ENCODE data around the gene PTAR1.
A peak's percentile ranks its signal among the peaks of the same experiment; 100 is the strongest.
"Not testable (repeated sequence)": the region's sequence is repeated elsewhere in the genome, so short reads cannot be mapped to it uniquely, and the experiment has no call there.

PTAR1 gene

GRCh38 chr9:69773258-69773657 is 13.4 kb upstream of the PTAR1 start:
- no peaks in the 10 kb centered on the region for H3K27me3 ChIP-seq (ENCODE audit: control insufficient read depth, insufficient read depth, low read length)
- H3K36me3 ChIP-seq (ENCODE audit: control insufficient read depth, insufficient read depth, low read length), result no peaks in the 10 kb centered on the region
- H3K4me3 ChIP-seq (ENCODE audit: low read depth, low read length), result no peak overlapping the region
- no peaks in the 10 kb centered on the region; the same call in 1 of the 2 replicates for H3K9me3 ChIP-seq (ENCODE audit: control insufficient read depth, insufficient read depth, low read depth, low read length)
- no peak overlapping the region for H3K9ac ChIP-seq (ENCODE audit: low read length)
- no peaks in the 10 kb centered on the region for H3K4me1 ChIP-seq (ENCODE audit: control insufficient read depth, insufficient read depth, low read length)
- H3K27ac ChIP-seq (ENCODE audit: low read depth, low read length), result no peak overlapping the region

GRCh38 chr9:69771775-69772418 is 12.1 kb upstream of the PTAR1 start:
- Histone ChIP-seq H3K9me3 (ENCODE audit: control insufficient read depth, insufficient read depth, low read depth, low read length) (no peaks in the 10 kb centered on the region; the same call in 1 of the 2 replicates), H3K36me3 (ENCODE audit: control insufficient read depth, insufficient read depth, low read length) (no peaks in the 10 kb centered on the region), H3K27me3 (ENCODE audit: control insufficient read depth, insufficient read depth, low read length) (no peaks in the 10 kb centered on the region), H3K9ac (ENCODE audit: low read length) (no peak overlapping the region), H3K27ac (ENCODE audit: low read depth, low read length) (no peak overlapping the region; the same call in 1 of the 2 replicates), H3K4me3 (ENCODE audit: low read depth, low read length) (no peak overlapping the region), H3K4me1 (ENCODE audit: control insufficient read depth, insufficient read depth, low read length) (no peaks in the 10 kb centered on the region)

- Histone ChIP-seq H3K4me3 (ENCODE audit: low read depth, low read length) (no peak overlapping the region), H3K36me3 (ENCODE audit: control insufficient read depth, insufficient read depth, low read length) (no peaks in the 10 kb centered on the region), H3K9ac (ENCODE audit: low read length) (no peak overlapping the region), H3K27ac (ENCODE audit: low read depth, low read length) (no peak overlapping the region), H3K27me3 (ENCODE audit: control insufficient read depth, insufficient read depth, low read length) (no peaks in the 10 kb centered on the region), H3K4me1 (ENCODE audit: control insufficient read depth, insufficient read depth, low read length) (peaks cover 15% of the 10 kb centered on the region), H3K9me3 (ENCODE audit: control insufficient read depth, insufficient read depth, low read depth, low read length) (no peaks in the 10 kb centered on the region; the same call in 1 of the 2 replicates)
Observed at GRCh38 chr9:69768716-69769115, 8.9 kb upstream of the PTAR1 start.

GRCh38 chr9:69768101-69768500 is 8.3 kb upstream of the PTAR1 start:
- H3K4me3 ChIP-seq (ENCODE audit: low read depth, low read length), result no peak overlapping the region
- H3K36me3 ChIP-seq (ENCODE audit: control insufficient read depth, insufficient read depth, low read length), result no peaks in the 10 kb centered on the region
- peaks cover 15% of the 10 kb centered on the region for H3K4me1 ChIP-seq (ENCODE audit: control insufficient read depth, insufficient read depth, low read length)
- no peaks in the 10 kb centered on the region; the same call in 1 of the 2 replicates for H3K9me3 ChIP-seq (ENCODE audit: control insufficient read depth, insufficient read depth, low read depth, low read length)
- H3K27ac ChIP-seq (ENCODE audit: low read depth, low read length), result no peak overlapping the region
- H3K9ac ChIP-seq (ENCODE audit: low read length), result no peak overlapping the region
- no peaks in the 10 kb centered on the region for H3K27me3 ChIP-seq (ENCODE audit: control insufficient read depth, insufficient read depth, low read length)

- H3K9me3 ChIP-seq (ENCODE audit: control insufficient read depth, insufficient read depth, low read depth, low read length); H3K27me3 ChIP-seq (ENCODE audit: control insufficient read depth, insufficient read depth, low read length); H3K36me3 ChIP-seq (ENCODE audit: control insufficient read depth, insufficient read depth, low read length); H3K4me3 ChIP-seq (ENCODE audit: low read depth, low read length): not testable (repeated sequence)
- H3K27ac ChIP-seq (ENCODE audit: low read depth, low read length), result peak overlapping the region; percentile 88
- peaks cover 33% of the 10 kb centered on the region for H3K4me1 ChIP-seq (ENCODE audit: control insufficient read depth, insufficient read depth, low read length)
- H3K9ac ChIP-seq (ENCODE audit: low read length), result peak overlapping the region; percentile 71
Observed at GRCh38 chr9:69763862-69764261, 4.1 kb upstream of the PTAR1 start.

- no peaks in the 10 kb centered on the region for H3K9me3 ChIP-seq (ENCODE audit: control insufficient read depth, insufficient read depth, low read depth, low read length)
- H3K4me3 ChIP-seq (ENCODE audit: low read depth, low read length), result peak overlapping the region; percentile 41
- peak overlapping the region; percentile 74 for H3K9ac ChIP-seq (ENCODE audit: low read length)
- H3K36me3 ChIP-seq (ENCODE audit: control insufficient read depth, insufficient read depth, low read length), result peaks cover 9% of the 10 kb centered on the region
- H3K27me3 ChIP-seq (ENCODE audit: control insufficient read depth, insufficient read depth, low read length), result no peaks in the 10 kb centered on the region
- H3K27ac ChIP-seq (ENCODE audit: low read depth, low read length), result peak overlapping the region; percentile 97
- peaks cover 43% of the 10 kb centered on the region for H3K4me1 ChIP-seq (ENCODE audit: control insufficient read depth, insufficient read depth, low read length)
Observed at GRCh38 chr9:69762527-69762926, 2.7 kb upstream of the PTAR1 start.

GRCh38 chr9:69760278-69760610 is 433 bp upstream of the PTAR1 start:
- Histone ChIP-seq H3K9ac (ENCODE audit: low read length) (peak overlapping the region; percentile 97), H3K4me1 (ENCODE audit: control insufficient read depth, insufficient read depth, low read length) (peaks cover 60% of the 10 kb centered on the region), H3K9me3 (ENCODE audit: control insufficient read depth, insufficient read depth, low read depth, low read length) (no peaks in the 10 kb centered on the region), H3K27me3 (ENCODE audit: control insufficient read depth, insufficient read depth, low read length) (no peaks in the 10 kb centered on the region), H3K36me3 (ENCODE audit: control insufficient read depth, insufficient read depth, low read length) (peaks cover 18% of the 10 kb centered on the region), H3K27ac (ENCODE audit: low read depth, low read length) (peak overlapping the region; percentile 85; the same call in 1 of the 2 replicates), H3K4me3 (ENCODE audit: low read depth, low read length) (peak overlapping the region; percentile 95)

- Histone ChIP-seq H3K27me3 (ENCODE audit: control insufficient read depth, insufficient read depth, low read length) (no peaks in the 10 kb centered on the region), H3K9ac (ENCODE audit: low read length) (peak overlapping the region; percentile 97), H3K27ac (ENCODE audit: low read depth, low read length) (peak overlapping the region; percentile 93), H3K4me1 (ENCODE audit: control insufficient read depth, insufficient read depth, low read length) (peaks cover 50% of the 10 kb centered on the region), H3K4me3 (ENCODE audit: low read depth, low read length) (peak overlapping the region; percentile 95), H3K9me3 (ENCODE audit: control insufficient read depth, insufficient read depth, low read depth, low read length) (no peaks in the 10 kb centered on the region), H3K36me3 (ENCODE audit: control insufficient read depth, insufficient read depth, low read length) (peaks cover 23% of the 10 kb centered on the region)
Observed at GRCh38 chr9:69759021-69759420, 790 bp downstream of the PTAR1 start.

- peaks cover 31% of the 10 kb centered on the region for H3K36me3 ChIP-seq (ENCODE audit: control insufficient read depth, insufficient read depth, low read length)
- H3K9ac ChIP-seq (ENCODE audit: low read length), result no peak overlapping the region
- no peaks in the 10 kb centered on the region for H3K9me3 ChIP-seq (ENCODE audit: control insufficient read depth, insufficient read depth, low read depth, low read length)
- no peak overlapping the region for H3K27ac ChIP-seq (ENCODE audit: low read depth, low read length)
- peaks cover 57% of the 10 kb centered on the region for H3K4me1 ChIP-seq (ENCODE audit: control insufficient read depth, insufficient read depth, low read length)
- H3K4me3 ChIP-seq (ENCODE audit: low read depth, low read length), result peak overlapping the region; percentile 95
- no peaks in the 10 kb centered on the region for H3K27me3 ChIP-seq (ENCODE audit: control insufficient read depth, insufficient read depth, low read length)
Observed at GRCh38 chr9:69757996-69758675, 1.7 kb downstream of the PTAR1 start.

- Histone ChIP-seq H3K27ac (ENCODE audit: low read depth, low read length) (no peak overlapping the region), H3K4me3 (ENCODE audit: low read depth, low read length) (no peak overlapping the region), H3K9me3 (ENCODE audit: control insufficient read depth, insufficient read depth, low read depth, low read length) (no peaks in the 10 kb centered on the region), H3K27me3 (ENCODE audit: control insufficient read depth, insufficient read depth, low read length) (no peaks in the 10 kb centered on the region), H3K9ac (ENCODE audit: low read length) (no peak overlapping the region), H3K36me3 (ENCODE audit: control insufficient read depth, insufficient read depth, low read length) (peaks cover 40% of the 10 kb centered on the region), H3K4me1 (ENCODE audit: control insufficient read depth, insufficient read depth, low read length) (peaks cover 59% of the 10 kb centered on the region)
Observed at GRCh38 chr9:69755205-69755604, 4.6 kb downstream of the PTAR1 start.

- no peak overlapping the region for H3K27ac ChIP-seq (ENCODE audit: low read depth, low read length)
- peaks cover 52% of the 10 kb centered on the region for H3K36me3 ChIP-seq (ENCODE audit: control insufficient read depth, insufficient read depth, low read length)
- no peak overlapping the region for H3K9ac ChIP-seq (ENCODE audit: low read length)
- H3K27me3 ChIP-seq (ENCODE audit: control insufficient read depth, insufficient read depth, low read length), result no peaks in the 10 kb centered on the region
- H3K4me3 ChIP-seq (ENCODE audit: low read depth, low read length), result no peak overlapping the region
- no peaks in the 10 kb centered on the region for H3K9me3 ChIP-seq (ENCODE audit: control insufficient read depth, insufficient read depth, low read depth, low read length)
- H3K4me1 ChIP-seq (ENCODE audit: control insufficient read depth, insufficient read depth, low read length), result peaks cover 64% of the 10 kb centered on the region
Observed at GRCh38 chr9:69753830-69754229, 6.0 kb downstream of the PTAR1 start.
